GM18909 (cell line): ENCODE data around the gene HOXC9.

Experiments
- ATAC-seq: cut with Tn5 transposase; IDR thresholded peaks from one replicate; pipeline ENCODE4 v1.9.1; 2021; ENCODE audit warnings: mild to moderate bottlenecking; ENCODE audit not compliant: unreplicated experiment, poor library complexity

HOXC9 gene

DNA sequence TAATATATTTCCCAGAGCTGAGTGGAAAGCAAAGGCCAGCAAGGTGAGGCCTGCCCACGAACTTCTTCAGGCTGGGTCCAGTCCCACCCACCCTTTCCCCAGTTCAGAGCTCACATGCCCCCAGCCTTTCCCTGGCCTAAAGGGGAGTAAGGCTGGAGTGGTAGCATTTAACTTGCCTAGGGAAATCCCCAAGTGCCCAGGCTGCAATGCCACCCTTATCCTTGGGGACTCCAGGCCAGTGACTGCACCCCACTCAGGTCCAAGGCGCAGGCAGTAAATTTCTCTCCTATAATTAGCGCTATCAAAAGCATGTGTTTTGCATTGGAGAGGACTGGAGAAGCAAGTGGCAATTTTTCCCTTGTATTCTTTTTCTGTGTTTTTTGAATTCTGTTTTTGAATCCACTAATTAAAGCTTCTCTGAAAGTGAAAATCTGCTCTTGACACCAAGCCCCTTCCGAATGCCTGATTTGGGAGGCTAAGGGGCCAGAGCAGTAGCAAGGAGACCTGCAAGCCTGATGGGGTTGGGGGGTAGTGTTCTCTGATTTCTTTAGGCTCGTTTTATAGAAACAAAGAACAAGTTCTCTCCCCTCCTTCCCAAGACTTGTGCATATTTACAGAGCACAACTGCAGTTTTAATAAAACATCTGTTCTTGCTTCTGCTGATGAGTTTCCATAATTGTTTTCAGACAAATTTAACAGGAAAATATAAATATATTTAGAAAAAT is 24.8 kb downstream of the HOXC9 start:
- ATAC-seq, result no peak

DNA sequence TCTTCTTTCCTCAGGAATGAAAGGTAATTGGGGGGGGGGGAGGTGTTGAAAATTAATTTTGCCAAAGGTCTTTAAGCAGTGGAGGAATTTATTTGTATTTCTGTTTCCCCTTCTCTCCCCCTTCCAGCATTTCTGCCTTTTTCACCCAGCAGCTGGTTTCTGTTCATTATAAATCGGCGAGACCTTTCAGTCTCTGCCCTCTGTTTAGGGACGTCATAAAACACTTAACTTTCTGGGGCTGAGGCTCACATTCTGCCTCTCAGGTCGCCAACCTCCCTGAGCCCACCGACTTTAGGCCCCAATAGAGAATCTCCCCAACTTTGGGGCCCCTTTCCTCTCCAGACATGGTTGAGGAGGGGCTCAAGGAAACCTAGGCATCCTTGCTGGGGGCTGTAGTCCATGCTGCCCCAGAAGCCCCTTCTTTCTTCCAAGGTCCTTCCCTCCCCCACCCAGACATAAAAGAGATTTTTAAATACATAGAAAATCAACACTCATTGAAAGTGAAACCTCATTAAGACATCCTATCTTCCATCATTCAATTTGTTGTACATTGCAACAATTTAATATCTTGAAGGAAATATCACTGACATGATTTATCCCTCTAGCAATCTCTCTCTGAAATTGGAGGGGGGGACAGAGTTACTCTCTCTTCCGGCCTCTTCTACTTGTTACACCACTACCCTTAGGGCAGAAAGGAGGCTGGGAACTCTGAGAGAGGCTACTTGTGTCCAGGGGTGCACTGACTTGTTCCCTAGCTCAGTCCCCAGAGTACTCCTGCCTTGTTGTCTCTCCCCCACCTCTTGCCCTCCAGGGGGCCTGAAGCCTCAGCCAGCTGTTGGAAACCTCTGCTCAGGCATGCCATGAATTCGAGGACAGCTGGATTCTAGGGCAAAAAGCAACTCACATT is 25.8 kb downstream of the HOXC9 start:
- ATAC-seq, result no peak

DNA sequence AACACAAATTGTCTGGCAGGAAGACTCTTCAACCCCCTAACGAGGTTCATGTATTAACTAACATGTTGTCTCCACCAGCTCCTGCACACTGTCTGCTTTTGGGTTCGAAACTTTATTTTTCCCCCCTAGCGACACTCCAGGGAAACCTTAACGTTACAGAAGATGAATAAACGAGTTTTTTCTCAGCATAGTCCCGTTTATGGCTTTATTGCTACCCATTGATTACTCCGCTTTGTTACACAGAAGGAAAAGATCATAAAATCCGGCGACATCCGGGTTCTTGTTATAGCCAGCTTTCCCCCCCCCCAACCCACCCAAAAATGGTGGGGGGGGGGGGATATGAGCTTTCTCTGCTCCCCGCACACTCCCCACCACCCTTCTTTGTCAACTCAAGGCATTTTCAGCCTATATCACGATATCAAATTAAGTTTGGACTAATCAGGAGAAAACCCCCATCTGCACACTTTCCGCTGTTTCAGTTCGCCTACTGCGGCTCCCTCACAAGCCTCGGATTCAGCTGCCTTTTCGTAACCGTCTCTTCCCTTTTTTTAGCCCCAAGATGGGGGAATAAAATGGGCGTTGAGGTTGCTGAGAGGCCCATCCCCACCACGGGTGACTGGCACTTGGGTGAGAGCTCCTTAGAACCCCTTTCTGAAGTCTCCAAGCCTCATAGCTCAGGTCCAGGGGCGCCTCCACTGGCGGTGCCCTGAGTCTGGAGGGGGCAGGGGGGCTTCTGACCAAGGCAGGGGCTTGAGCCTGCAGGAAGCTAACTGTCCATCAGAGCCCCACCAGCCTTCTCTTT is 26.9 kb downstream of the HOXC9 start:
- ATAC-seq, result no peak

DNA sequence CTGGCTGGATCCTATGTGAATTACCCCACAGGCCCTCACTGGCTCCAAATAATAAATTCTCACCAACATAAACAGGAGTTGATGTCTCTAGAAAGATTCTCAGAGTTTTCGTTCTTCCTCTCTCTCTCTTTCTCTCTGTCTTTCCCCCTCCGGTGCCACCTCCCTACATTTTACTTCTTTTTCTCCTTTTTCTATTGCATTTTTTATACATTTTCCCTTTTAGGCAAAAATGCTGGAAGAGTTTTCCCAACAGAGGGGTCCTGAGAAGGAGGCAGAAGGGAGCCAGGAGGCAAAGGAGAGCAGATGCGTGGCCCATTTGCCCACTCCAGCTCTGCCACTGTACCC is 27.5 kb downstream of the HOXC9 start:
- ATAC-seq, result no peak

DNA sequence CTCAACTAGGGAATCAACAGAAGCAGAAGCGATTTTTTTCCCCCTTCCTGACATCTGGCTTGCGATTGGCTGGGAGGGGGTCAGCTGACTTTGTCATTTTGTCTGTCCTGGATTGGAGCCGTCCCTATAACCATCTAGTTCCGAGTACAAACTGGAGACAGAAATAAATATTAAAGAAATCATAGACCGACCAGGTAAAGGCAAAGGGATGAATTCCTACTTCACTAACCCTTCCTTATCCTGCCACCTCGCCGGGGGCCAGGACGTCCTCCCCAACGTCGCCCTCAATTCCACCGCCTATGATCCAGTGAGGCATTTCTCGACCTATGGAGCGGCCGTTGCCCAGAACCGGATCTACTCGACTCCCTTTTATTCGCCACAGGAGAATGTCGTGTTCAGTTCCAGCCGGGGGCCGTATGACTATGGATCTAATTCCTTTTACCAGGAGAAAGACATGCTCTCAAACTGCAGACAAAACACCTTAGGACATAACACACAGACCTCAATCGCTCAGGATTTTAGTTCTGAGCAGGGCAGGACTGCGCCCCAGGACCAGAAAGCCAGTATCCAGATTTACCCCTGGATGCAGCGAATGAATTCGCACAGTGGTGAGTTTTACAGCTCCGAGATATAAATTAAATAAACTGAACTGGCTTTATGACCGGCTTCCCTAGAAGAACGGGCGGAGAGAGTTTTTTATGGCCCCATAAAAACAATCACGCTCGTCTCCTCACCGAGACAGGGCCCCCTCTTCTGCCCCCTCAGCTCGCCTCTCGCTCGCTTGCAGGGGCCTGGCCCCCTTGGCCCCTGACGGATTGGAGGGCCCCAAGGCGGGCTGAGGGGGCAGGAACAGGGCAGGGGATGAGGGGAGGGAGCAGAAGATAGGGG is 28.6 kb downstream of the HOXC9 start, which contains the start of gene HOXC6:
TSS of gene HOXC6 (plus strand) at position 127 of the 888 bp plus-strand sequence. CDS start at position 209, 82 bp downstream.
- ATAC-seq, result no peak

DNA sequence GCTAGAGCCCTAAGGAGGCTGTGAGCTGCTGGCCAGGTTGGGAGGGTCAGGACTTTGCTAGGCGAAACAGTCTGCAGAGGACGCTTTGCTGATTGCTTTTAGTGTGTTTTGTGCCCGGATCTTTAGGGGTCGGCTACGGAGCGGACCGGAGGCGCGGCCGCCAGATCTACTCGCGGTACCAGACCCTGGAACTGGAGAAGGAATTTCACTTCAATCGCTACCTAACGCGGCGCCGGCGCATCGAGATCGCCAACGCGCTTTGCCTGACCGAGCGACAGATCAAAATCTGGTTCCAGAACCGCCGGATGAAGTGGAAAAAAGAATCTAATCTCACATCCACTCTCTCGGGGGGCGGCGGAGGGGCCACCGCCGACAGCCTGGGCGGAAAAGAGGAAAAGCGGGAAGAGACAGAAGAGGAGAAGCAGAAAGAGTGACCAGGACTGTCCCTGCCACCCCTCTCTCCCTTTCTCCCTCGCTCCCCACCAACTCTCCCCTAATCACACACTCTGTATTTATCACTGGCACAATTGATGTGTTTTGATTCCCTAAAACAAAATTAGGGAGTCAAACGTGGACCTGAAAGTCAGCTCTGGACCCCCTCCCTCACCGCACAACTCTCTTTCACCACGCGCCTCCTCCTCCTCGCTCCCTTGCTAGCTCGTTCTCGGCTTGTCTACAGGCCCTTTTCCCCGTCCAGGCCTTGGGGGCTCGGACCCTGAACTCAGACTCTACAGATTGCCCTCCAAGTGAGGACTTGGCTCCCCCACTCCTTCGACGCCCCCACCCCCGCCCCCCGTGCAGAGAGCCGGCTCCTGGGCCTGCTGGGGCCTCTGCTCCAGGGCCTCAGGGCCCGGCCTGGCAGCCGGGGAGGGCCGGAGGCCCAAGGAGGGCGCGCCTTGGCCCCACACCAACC is 29.8 kb downstream of the HOXC9 start:
- ATAC-seq, result no peak

DNA sequence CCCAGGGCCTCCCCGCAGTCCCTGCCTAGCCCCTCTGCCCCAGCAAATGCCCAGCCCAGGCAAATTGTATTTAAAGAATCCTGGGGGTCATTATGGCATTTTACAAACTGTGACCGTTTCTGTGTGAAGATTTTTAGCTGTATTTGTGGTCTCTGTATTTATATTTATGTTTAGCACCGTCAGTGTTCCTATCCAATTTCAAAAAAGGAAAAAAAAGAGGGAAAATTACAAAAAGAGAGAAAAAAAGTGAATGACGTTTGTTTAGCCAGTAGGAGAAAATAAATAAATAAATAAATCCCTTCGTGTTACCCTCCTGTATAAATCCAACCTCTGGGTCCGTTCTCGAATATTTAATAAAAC is 30.5 kb downstream of the HOXC9 start:
- no peak for ATAC-seq

DNA sequence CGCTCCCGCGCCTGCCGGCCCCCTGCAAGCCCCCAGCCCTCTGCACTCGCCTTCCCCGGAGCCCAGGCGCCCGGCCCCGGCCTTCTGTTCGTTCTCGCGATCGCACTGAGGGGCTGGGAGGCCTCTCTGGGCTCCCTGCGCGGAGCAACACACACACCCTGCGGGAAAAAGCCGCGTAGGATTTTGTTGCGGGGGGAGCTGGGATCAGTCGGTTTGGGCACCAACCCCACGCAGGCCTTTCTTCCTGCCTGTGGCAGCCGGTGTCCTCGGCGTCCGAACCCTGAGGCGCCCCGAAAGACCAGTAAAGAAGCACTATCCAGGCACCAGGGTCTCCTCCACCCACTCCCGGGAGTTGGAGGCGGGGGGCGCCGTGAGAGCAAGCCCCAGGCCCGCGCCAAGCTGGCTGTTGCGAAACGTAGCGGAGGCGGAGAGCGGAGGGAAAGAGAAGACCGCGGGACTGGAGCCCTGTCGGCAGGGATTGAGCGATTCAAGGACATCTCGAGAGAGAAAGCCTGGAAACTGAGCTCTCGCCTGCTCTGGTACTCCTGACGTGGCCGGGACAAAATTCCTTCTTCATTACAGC is 31.0 kb downstream of the HOXC9 start:
- no peak for ATAC-seq

DNA sequence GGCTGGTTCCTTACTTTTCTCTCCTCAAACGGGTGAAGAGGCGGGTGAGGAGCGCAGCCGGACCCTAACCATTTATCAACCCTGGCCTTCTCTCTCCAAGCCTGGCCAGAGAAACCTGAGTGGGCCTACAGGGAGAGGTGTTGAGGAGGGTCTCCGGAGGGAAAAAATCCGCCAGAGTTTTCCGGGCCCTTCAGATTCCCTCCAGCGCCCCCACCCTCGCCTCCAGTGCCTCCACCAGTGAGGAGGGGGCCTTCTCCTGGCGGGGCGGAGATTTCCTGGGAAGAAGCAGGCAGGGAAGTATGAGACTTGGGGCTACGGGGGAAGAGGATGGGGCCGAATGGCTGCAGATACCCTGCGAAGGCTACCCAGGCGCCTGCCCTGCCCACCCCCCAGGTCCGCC is 31.5 kb downstream of the HOXC9 start:
- no peak for ATAC-seq

DNA sequence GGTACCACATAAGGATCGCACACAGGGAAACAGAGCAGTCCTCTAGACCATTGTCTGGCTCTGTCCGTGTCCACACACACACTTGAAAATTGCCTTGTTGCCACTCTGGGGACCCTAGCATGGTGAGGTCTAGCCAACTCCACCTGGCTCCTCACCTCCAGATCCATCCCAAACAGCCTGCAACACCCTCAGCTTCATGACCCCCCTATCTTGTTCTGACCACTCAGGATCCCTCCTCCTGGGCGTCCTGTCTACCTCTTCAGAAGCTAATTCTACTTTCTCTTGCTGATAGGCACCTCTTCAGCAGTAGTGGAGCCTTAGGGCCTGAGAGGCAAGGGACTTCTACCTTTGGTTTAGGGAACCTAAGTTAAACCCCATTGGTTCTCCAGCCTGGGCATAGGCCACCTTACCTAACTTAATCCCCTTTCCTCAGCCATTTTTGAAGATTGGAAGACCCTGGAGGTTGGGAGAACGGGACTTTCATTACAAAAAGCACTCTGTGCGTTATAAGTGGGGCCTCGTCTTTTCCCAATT is 32.2 kb downstream of the HOXC9 start:
- no peak for ATAC-seq

DNA sequence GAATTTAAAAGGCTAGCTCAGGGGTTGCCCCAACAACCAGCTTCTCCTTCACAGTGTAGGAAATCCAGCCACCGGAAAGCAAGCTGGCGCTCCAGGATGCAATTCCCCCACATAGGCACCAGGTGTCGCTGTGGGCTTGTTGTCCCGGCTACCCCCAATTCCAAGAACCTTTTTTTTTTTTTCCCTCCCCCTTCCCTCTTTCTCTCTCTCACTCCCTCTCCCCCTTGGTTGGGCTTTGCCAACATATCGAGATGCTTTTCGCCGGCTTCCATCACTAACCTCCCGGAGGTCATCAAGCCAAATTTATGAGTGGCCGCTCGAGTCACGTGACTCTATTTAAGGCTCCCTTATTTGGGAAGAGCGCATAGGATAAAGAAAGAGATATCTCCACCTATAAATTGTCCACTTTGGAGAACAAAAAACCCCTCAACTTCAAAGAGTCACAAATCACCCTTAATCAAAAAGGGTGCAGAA is 32.7 kb downstream of the HOXC9 start, which contains the start of gene HOXC5:
TSS of gene HOXC5 (plus strand) at position 424 of the 474 bp plus-strand sequence. CDS start 73 bp downstream, outside the sequence.
- ATAC-seq, result no peak

DNA sequence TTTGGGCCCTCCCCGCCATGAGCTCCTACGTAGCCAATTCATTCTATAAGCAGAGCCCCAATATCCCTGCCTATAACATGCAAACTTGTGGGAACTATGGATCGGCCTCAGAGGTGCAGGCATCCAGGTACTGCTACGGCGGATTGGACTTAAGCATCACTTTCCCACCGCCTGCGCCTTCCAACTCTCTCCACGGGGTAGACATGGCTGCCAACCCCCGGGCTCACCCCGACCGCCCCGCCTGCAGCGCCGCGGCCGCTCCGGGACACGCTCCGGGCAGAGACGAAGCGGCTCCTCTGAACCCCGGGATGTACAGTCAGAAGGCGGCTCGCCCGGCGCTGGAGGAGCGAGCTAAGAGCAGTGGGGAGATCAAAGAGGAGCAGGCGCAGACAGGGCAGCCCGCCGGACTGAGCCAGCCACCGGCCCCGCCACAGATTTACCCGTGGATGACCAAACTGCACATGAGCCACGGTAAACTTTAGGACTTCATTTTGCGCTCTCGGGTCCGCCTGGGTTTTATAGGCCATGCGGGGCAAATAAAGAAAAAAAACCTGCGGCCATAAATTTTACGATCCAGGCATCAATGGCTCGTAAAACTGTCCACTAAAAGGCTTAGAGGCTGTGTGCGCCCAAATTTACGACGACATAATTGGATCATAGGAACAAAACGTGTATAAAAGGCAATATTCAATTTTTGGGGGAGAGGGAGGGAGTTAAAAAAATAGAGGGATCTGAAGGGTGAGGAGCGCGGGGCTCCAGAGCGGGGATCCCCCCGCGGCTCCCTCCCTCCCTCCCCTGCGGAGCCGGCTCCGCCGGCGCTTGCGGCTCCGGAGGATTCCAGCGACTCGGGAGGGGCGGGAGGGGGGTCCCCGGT is 33.4 kb downstream of the HOXC9 start:
- no peak for ATAC-seq

DNA sequence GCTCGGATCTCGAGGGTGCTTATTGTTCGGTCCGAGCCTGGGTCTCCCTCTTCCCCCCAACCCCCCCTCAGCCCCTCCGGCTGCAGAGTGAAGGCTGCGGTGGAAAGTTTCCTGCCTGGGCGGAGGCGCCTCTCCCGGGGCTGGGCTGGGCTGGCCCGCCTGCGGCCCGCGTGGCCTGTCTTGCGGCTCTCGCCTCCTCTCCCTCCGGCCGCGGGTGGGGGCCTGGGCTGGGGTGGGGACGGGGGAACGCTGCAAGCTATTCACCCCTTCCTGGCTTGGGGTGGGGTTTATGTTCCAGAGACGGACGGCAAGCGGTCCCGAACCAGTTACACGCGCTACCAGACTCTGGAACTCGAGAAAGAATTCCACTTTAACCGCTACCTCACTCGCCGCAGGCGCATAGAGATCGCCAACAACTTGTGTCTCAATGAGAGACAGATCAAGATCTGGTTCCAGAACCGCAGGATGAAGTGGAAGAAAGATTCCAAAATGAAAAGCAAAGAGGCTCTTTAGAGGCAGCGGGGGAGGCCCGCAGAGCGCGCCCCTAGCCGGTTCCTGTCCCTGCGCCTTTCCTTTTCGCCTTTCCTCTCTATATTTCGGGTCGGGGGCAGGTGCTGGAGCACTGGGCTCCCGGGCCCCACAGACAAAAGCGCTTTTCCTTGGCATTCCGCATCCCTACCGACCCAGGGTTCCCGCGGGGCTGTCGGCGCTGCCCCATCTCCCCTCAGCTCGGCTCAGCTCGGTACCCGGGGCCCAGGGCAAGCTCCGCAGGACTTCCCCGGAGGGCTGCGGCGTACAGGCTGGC is 34.2 kb downstream of the HOXC9 start:
- no peak for ATAC-seq

DNA sequence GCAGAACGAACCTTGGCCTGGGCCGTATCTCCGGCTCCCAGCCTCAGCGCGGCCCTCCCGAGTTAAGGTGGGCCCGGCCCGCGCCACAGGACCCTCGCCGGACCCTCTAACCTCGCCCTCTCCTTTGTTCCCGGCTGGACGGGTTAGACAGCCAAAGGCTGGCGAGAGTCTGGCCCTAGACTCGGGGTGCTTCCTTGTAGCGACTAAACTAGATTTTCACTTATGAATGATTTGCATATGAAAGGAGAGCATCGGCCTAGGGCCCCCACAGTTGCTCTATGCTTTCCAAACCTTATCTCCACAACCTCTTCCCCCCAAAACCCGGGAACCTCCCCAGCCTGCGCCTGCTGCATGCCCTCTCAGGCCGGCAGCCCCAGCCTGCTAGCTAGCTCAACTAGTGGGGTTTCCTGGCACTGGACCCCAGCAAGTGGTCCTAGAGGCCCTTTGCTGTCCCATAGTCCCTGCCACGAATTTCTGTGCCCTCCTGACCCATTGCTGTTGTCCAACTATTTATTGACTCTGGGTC is 34.9 kb downstream of the HOXC9 start:
- ATAC-seq, result no peak

DNA sequence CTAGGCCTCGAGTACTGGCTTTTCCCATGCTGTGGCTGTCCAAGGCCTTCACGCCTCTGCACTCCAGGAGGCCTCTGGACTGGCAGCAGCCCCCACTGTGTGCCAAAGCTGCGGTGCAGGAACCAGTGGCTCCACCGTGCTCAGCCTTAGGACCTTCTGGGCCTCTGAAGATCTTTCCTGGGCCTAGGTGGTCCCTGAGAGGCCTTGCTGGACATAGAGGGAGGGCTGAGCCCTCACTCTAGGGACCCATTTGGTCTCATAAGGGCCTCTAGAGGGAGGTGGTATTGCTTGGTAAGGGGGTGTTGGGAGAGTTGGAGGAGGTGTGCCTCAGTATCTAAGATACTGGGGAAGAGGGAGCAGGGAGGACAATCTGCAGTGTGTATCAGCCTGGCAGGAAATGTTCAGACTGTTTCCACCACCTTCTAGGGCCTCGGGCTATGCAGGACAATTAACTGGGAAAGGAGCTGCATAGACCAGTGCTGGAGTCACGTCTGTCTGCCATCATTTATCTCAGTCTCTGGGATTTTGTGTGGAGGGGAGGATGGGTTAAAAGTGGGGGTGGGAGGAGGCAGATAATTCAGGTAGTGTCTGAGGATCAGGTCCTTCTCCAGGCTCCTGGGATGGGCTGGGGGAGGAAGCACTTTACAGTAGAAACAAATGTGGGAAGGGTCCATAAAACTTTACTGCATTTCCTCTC is 35.8 kb downstream of the HOXC9 start:
- ATAC-seq, result no peak
